Activated CD8-positive, alpha-beta T cell treated with anti-CD3 and anti-CD28 coated beads for 36 hours (primary cell): ENCODE measurements around the gene MED26. TPM values are rescaled to one million over a fixed set of nuclear protein-coding genes. Genes with fewer than 3 reads are reported as not detected.

Experiments used
- ATAC-seq: fragments of 200-7000 bp; cut with Tn5 transposase; one replicate; pipeline ENCODE4 v1.10.0; 2021; ENCODE audit warnings: mild to moderate bottlenecking, moderate library complexity
- CTCF ChIA-PET: fragments of 350-600 bp; sonication (Branson Sonifier 250); formaldehyde crosslinking; loops from one replicate; lab custom pipeline; 2021; ENCODE audit warnings: antibody characterized with exemption; lab: Charles Lee
- POLR2A ChIA-PET: fragments of 350-600 bp; sonication (Branson Sonifier 250); formaldehyde crosslinking; loops from one replicate; lab custom pipeline; 2021; ENCODE audit warnings: antibody characterized with exemption; lab: Charles Lee
- DNase-seq: peaks from one replicate; pipeline ENCODE4 v3.0.0-alpha.2; 2020
- H3K27ac Mint-ChIP-seq: one replicate; pipeline ENCODE4 v1.8.0; 2021; ENCODE audit warnings: mild to moderate bottlenecking, mixed read lengths
- H3K27me3 Mint-ChIP-seq: one replicate; pipeline ENCODE4 v1.8.0; 2021; ENCODE audit warnings: mixed read lengths
- H3K36me3 Mint-ChIP-seq: one replicate; pipeline ENCODE4 v1.8.0; 2021; ENCODE audit warnings: low read depth, mixed read lengths
- H3K4me1 Mint-ChIP-seq: one replicate; pipeline ENCODE4 v1.8.0; 2021; ENCODE audit warnings: low read depth, mixed read lengths
- H3K4me3 Mint-ChIP-seq: one replicate; pipeline ENCODE4 v1.8.0; 2021; ENCODE audit warnings: mild to moderate bottlenecking, moderate library complexity, mixed read lengths
- H3K9me3 Mint-ChIP-seq: one replicate; pipeline ENCODE4 v1.8.0; 2021; ENCODE audit warnings: mixed read lengths
- CTCF ChIP-seq: fragments of 200-600 bp; IDR thresholded peaks from one replicate; pipeline ENCODE4 v1.8.0; 2022; ENCODE audit warnings: antibody characterized with exemption, mild to moderate bottlenecking
- intact Hi-C: fragments of 100-400 bp; cut with micrococcal nuclease; formaldehyde crosslinking; loops from one replicate; pipeline ENCODE4 v1.10.0; 2022
- total RNA-seq, 2 experiments: library from RNA; stranded (reverse); gene quantifications; one replicate each; pipeline ENCODE4 v1.2.3, GENCODE V29; 2021

Gene MED26
- total RNA-seq, 2 experiments from 2014 or later = 14.2 to 19.3 TPM

- Mint-ChIP-seq H3K27me3 (no peaks in the 10 kb centered on the region), H3K36me3 (peaks cover 57% of the 10 kb centered on the region), H3K4me1 (peaks cover 55% of the 10 kb centered on the region), H3K9me3 (no peaks in the 10 kb centered on the region), H3K27ac (peak overlapping the region; percentile 72), H3K4me3 (peak overlapping the region; percentile 100)
- intact Hi-C loops = no loop called here
- ChIA-PET CTCF (no interaction called here), POLR2A (interaction anchor here (1.2 to 9.4 kb wide), 4 partner anchors 14 to 57 kb away, joined by 3 to 84 read pairs (median 8); partner anchors contain the start of gene MED26)
- no peak for TF ChIP-seq CTCF
- DNase-seq = peak; percentile 62
- ATAC-seq = peak; percentile 46
Measured at GRCh38 chr19:16571822-16572331, 56.1 kb downstream of the MED26 start.

GRCh38 chr19:16571283-16571682 is 56.7 kb downstream of the MED26 start:
- intact Hi-C loops = no loop called here
- Mint-ChIP-seq H3K36me3 (peaks cover 61% of the 10 kb centered on the region), H3K4me3 (peak overlapping the region; percentile 100), H3K27me3 (no peaks in the 10 kb centered on the region), H3K4me1 (peaks cover 59% of the 10 kb centered on the region), H3K9me3 (peaks cover 1% of the 10 kb centered on the region), H3K27ac (peak overlapping the region; percentile 72)
- POLR2A ChIA-PET = interaction anchor here (1.2 to 9.4 kb wide), 2 partner anchors 15 to 21 kb away, joined by 3 to 84 read pairs; no protein-coding TSS in a partner anchor
- CTCF ChIA-PET = no interaction called here
- ATAC-seq = no peak
- DNase-seq = no peak
- TF ChIP-seq CTCF = no peak

- Mint-ChIP-seq H3K4me1 (peaks cover 58% of the 10 kb centered on the region), H3K36me3 (peaks cover 61% of the 10 kb centered on the region), H3K4me3 (peak overlapping the region; percentile 100), H3K9me3 (peaks cover 2% of the 10 kb centered on the region), H3K27ac (no peak overlapping the region), H3K27me3 (no peaks in the 10 kb centered on the region)
- ATAC-seq (no peak), DNase-seq (no peak)
- ChIA-PET CTCF (no interaction called here), POLR2A (interaction anchor here (1.0 to 9.4 kb wide), 3 partner anchors 16 to 59 kb away, joined by 3 to 84 read pairs (median 6); partner anchors contain the start of gene MED26)
- intact Hi-C loops = no loop called here
- no peak for TF ChIP-seq CTCF
Measured at GRCh38 chr19:16569609-16570320, 58.2 kb downstream of the MED26 start.

- H3K4me1 Mint-ChIP-seq = peaks cover 38% of the 10 kb centered on the region
- no peak for ATAC-seq
- ChIA-PET POLR2A (interaction anchor here (1.0 to 2.2 kb wide), 6 partner anchors 16 to 61 kb away, joined by 3 to 8 read pairs (median 5); partner anchors contain the start of gene MED26), CTCF (interaction anchor here (2.0 kb wide), 1 partner anchor 21 kb away, joined by 11 read pairs; no protein-coding TSS in a partner anchor)
- H3K27ac Mint-ChIP-seq = peak overlapping the region; percentile 93
- TF ChIP-seq CTCF = no peak
- H3K27me3 Mint-ChIP-seq = no peaks in the 10 kb centered on the region
- no peak overlapping the region for H3K4me3 Mint-ChIP-seq
- intact Hi-C loops = no loop called here
- peaks cover 71% of the 10 kb centered on the region for H3K36me3 Mint-ChIP-seq
- no peak for DNase-seq
- peaks cover 2% of the 10 kb centered on the region for H3K9me3 Mint-ChIP-seq
Measured at GRCh38 chr19:16566702-16567101, 61.3 kb downstream of the MED26 start.
